ENCODE results near the gene TMEM106C. TPM values are rescaled to one million over a fixed set of nuclear protein-coding genes. Genes with fewer than 3 reads are reported as not detected.

Gene TMEM106C
- total and polyA plus RNA-seq, 2 experiments from 2014 or later = 69.4 to 79.8 TPM

- no peaks in the 10 kb centered on the region for H3K79me2 ChIP-seq (ENCODE audit: insufficient read depth)
- no peaks in the 10 kb centered on the region for H4K20me1 ChIP-seq (ENCODE audit: insufficient read depth)
- in situ Hi-C loops (cut with MboI) = no loop called here
- no peaks in the 10 kb centered on the region for H3K9me2 ChIP-seq (ENCODE audit: insufficient read depth)
- no peak overlapping the region for H3K4me2 ChIP-seq (ENCODE audit: unreplicated experiment)
- H2AFZ ChIP-seq = no peak overlapping the region
- H3K27ac ChIP-seq = no peak overlapping the region
- H3K36me3 ChIP-seq (ENCODE audit: low read depth) = no peaks in the 10 kb centered on the region
- H3K4me1 ChIP-seq (ENCODE audit: insufficient read depth) = no peaks in the 10 kb centered on the region
- H3K9ac ChIP-seq = no peak overlapping the region
- DNase-seq = no peak
- no peaks in the 10 kb centered on the region for H3F3A ChIP-seq (ENCODE audit: insufficient read depth)
- no peaks in the 10 kb centered on the region for H3K9me3 ChIP-seq (ENCODE audit: low read depth)
- no peak for TF ChIP-seq EZH2phosphoT487 (IDR thresholded peaks at IDR 0.05; ENCODE audit: insufficient read depth, low read depth)
- TF ChIP-seq EZH2 (IDR thresholded peaks at IDR 0.05; ENCODE audit: insufficient read depth, poor library complexity, severe bottlenecking) = no peak
- no peak overlapping the region for H3K4me3 ChIP-seq
- H3K27me3 ChIP-seq (replicated peaks; ENCODE audit: insufficient read depth) = peaks cover 80% of the 10 kb centered on the region
- WGBS, 2 experiments (ENCODE audit: low coverage in 1 of 2, low lambda C conversion rate in 2 of 2, missing lambda C conversion rate in 2 of 2) = 24 to 41% methylated on average over 2 of the region's 2 CpGs
Measured at GRCh38 chr12:48008349-48008748, 45.0 kb downstream of the TMEM106C start.

GRCh38 chr12:48008950-48009349 is 45.6 kb downstream of the TMEM106C start:
- in situ Hi-C loops (cut with MboI) = no loop called here
- H3K4me2 ChIP-seq (ENCODE audit: unreplicated experiment) = no peak overlapping the region

GRCh38 chr12:48009471-48009870 is 46.1 kb downstream of the TMEM106C start:
- H3K4me2 ChIP-seq (ENCODE audit: unreplicated experiment) = no peak overlapping the region
- no peak overlapping the region for H3K27ac ChIP-seq
- H3K79me2 ChIP-seq (ENCODE audit: insufficient read depth) = no peaks in the 10 kb centered on the region
- H3K4me3 ChIP-seq = no peak overlapping the region
- no peaks in the 10 kb centered on the region for H3K4me1 ChIP-seq (ENCODE audit: insufficient read depth)
- no peaks in the 10 kb centered on the region for H4K20me1 ChIP-seq (ENCODE audit: insufficient read depth)
- no peak for DNase-seq
- H3K9ac ChIP-seq = no peak overlapping the region
- H3K9me3 ChIP-seq (ENCODE audit: low read depth) = no peaks in the 10 kb centered on the region
- no peaks in the 10 kb centered on the region for H3K36me3 ChIP-seq (ENCODE audit: low read depth)
- H2AFZ ChIP-seq = no peak overlapping the region
- TF ChIP-seq EZH2 (IDR thresholded peaks at IDR 0.05; ENCODE audit: insufficient read depth, poor library complexity, severe bottlenecking) = no peak
- no peak for TF ChIP-seq EZH2phosphoT487 (IDR thresholded peaks at IDR 0.05; ENCODE audit: insufficient read depth, low read depth)
- no peaks in the 10 kb centered on the region for H3F3A ChIP-seq (ENCODE audit: insufficient read depth)
- in situ Hi-C loops (cut with MboI) = no loop called here
- peaks cover 80% of the 10 kb centered on the region for H3K27me3 ChIP-seq (replicated peaks; ENCODE audit: insufficient read depth)
- WGBS, 2 experiments (ENCODE audit: low coverage in 1 of 2, low lambda C conversion rate in 2 of 2, missing lambda C conversion rate in 2 of 2) = 15 to 20% methylated on average over 1 of the region's 1 CpG
- H3K9me2 ChIP-seq (ENCODE audit: insufficient read depth) = no peaks in the 10 kb centered on the region

More at GRCh38 chr12:48008950-48009349, 45.6 kb downstream of the TMEM106C start:
- H3K4me1 ChIP-seq (ENCODE audit: insufficient read depth) = no peaks in the 10 kb centered on the region
- TF ChIP-seq EZH2 (IDR thresholded peaks at IDR 0.05; ENCODE audit: insufficient read depth, poor library complexity, severe bottlenecking) = no peak
- no peak for TF ChIP-seq EZH2phosphoT487 (IDR thresholded peaks at IDR 0.05; ENCODE audit: insufficient read depth, low read depth)
- no peaks in the 10 kb centered on the region for H3K9me3 ChIP-seq (ENCODE audit: low read depth)
- no peaks in the 10 kb centered on the region for H3K79me2 ChIP-seq (ENCODE audit: insufficient read depth)
- 41 to 44% methylated on average over 4 of the region's 4 CpGs for WGBS, 2 experiments (ENCODE audit: low coverage in 1 of 2, low lambda C conversion rate in 2 of 2, missing lambda C conversion rate in 2 of 2)
- H3K9me2 ChIP-seq (ENCODE audit: insufficient read depth) = no peaks in the 10 kb centered on the region
- no peaks in the 10 kb centered on the region for H4K20me1 ChIP-seq (ENCODE audit: insufficient read depth)
- H2AFZ ChIP-seq = no peak overlapping the region
- no peaks in the 10 kb centered on the region for H3F3A ChIP-seq (ENCODE audit: insufficient read depth)
- H3K4me3 ChIP-seq = no peak overlapping the region
- H3K27me3 ChIP-seq (replicated peaks; ENCODE audit: insufficient read depth) = peaks cover 79% of the 10 kb centered on the region
- H3K36me3 ChIP-seq (ENCODE audit: low read depth) = no peaks in the 10 kb centered on the region
- no peak overlapping the region for H3K27ac ChIP-seq
- H3K9ac ChIP-seq = no peak overlapping the region
- no peak for DNase-seq

GRCh38 chr12:48010366-48010970 is 47.1 kb downstream of the TMEM106C start:
- Histone ChIP-seq H3K79me2 (ENCODE audit: insufficient read depth) (no peaks in the 10 kb centered on the region), H4K20me1 (ENCODE audit: insufficient read depth) (no peaks in the 10 kb centered on the region), H3K27me3 (replicated peaks; ENCODE audit: insufficient read depth) (peaks cover 80% of the 10 kb centered on the region), H3F3A (ENCODE audit: insufficient read depth) (no peaks in the 10 kb centered on the region), H3K36me3 (ENCODE audit: low read depth) (no peaks in the 10 kb centered on the region), H3K4me3 (no peak overlapping the region), H3K4me2 (ENCODE audit: unreplicated experiment) (no peak overlapping the region), H2AFZ (no peak overlapping the region), H3K4me1 (ENCODE audit: insufficient read depth) (no peaks in the 10 kb centered on the region), H3K9me2 (ENCODE audit: insufficient read depth) (no peaks in the 10 kb centered on the region), H3K9me3 (ENCODE audit: low read depth) (no peaks in the 10 kb centered on the region), H3K9ac (no peak overlapping the region), H3K27ac (no peak overlapping the region)
- DNase-seq = no peak
- in situ Hi-C loops (cut with MboI) = no loop called here
- TF ChIP-seq EZH2 (IDR thresholded peaks at IDR 0.05; ENCODE audit: insufficient read depth, poor library complexity, severe bottlenecking) (no peak), EZH2phosphoT487 (IDR thresholded peaks at IDR 0.05; ENCODE audit: insufficient read depth, low read depth) (no peak)
- 35 to 40% methylated on average over 6 to 7 of the region's 7 CpGs for WGBS, 2 experiments (ENCODE audit: low coverage in 1 of 2, low lambda C conversion rate in 2 of 2, missing lambda C conversion rate in 2 of 2)

Measured in GM23248 (cell line).